Left lung (tissue), 10 donors: Measurements from ENCODE around the gene PAX2. TPM values are rescaled to one million over a fixed set of nuclear protein-coding genes. Genes with fewer than 3 reads are reported as not detected.

Source experiments
- ATAC-seq: fragments of 200-7000 bp; cut with Tn5 transposase; one replicate; pipeline ENCODE4 v1.9.1; 2020; ENCODE audit warnings: moderate library complexity
- DNase-seq, 4 donors: peaks; one replicate each; pipeline ENCODE4 v3.0.0-alpha.2; 2013 to 2020
- H3K27ac ChIP-seq, 2 donors: fragments of 200-600 bp; sonication (generic) in 1 of 2; one replicate each; pipeline versions ENCODE4 v1.5.0 to v1.8.0; 2020 to 2021
- H3K27me3 ChIP-seq, 2 donors: fragments of 200-600 bp; sonication (generic) in 1 of 2; one replicate each; pipeline versions ENCODE4 v1.5.0 to v1.8.0; 2020 to 2021
- H3K36me3 ChIP-seq, 2 donors: fragments of 200-600 bp; sonication (generic) in 1 of 2; one replicate each; pipeline versions ENCODE4 v1.5.0 to v1.8.0; 2020 to 2021
- H3K4me1 ChIP-seq, 2 donors: fragments of 200-600 bp; one replicate each; pipeline ENCODE4 v1.8.0; 2021
- H3K4me3 ChIP-seq, 2 donors: fragments of 200-600 bp; sonication (generic) in 1 of 2; one replicate each; pipeline versions ENCODE4 v1.5.0 to v1.8.0; 2020 to 2021; ENCODE audit warnings: mild to moderate bottlenecking in 1 of 2
- H3K9me3 ChIP-seq, 2 donors: fragments of 200-600 bp; sonication (generic) in 1 of 2; one replicate each; pipeline versions ENCODE4 v1.5.0 to v1.8.0; 2020 to 2021
- CTCF ChIP-seq, 2 donors: fragments of 200-600 bp; sonication (generic) in 1 of 2; IDR thresholded peaks; one replicate each; pipeline versions ENCODE4 v1.5.0 to v1.8.0; 2021; ENCODE audit warnings: antibody characterized with exemption in 2 of 2
- intact Hi-C, 2 donors: fragments of 100-400 bp; cut with DNase I; formaldehyde crosslinking; loops; one replicate each; pipeline versions ENCODE4 v1.11.2 to v1.14.2; 2022
- polyA plus RNA-seq, 6 donors: library from polyadenylated mRNA; unstranded; fragments of 120-200 nt; gene quantifications; one replicate each; pipeline ENCODE4 v1.2.1, GENCODE V29; 2013; ENCODE audit not compliant: insufficient read length in 6 of 6
- total RNA-seq, 2 donors: library from RNA; stranded (reverse); fragmentation: NEBNext Ultra II Directional; extraction: Animal tissue kit (Norgen Biotek cat#: 25700); gene quantifications; one replicate each; pipeline ENCODE4 v1.2.1, GENCODE V29; 2021
- donor health status: DM: no; HTN: yes; CAD: no.
- donor health status: DM: no; HTN: no; CAD: no.

PAX2 gene
- total and polyA plus RNA-seq, 8 donors: 0.18 to 1.2 (median 0.47) TPM; not detected in 3

- intact Hi-C loops: loop anchor here in 1 of 2 donors (10.0 kb wide), 2 partner anchors 211 to 311 kb away; no protein-coding TSS in a partner anchor
- peaks cover 0 to 37% of the 10 kb centered on the region in 2 donors for H3K27me3 ChIP-seq
- no peak overlapping the region for H3K27ac ChIP-seq
- H3K4me1 ChIP-seq: no peaks in the 10 kb centered on the region
- no peak overlapping the region for H3K4me3 ChIP-seq
- no peaks in the 10 kb centered on the region for H3K9me3 ChIP-seq
- H3K36me3 ChIP-seq: no peaks in the 10 kb centered on the region
- no peak for DNase-seq
- no peak for TF ChIP-seq CTCF (IDR thresholded peaks at IDR 0.05)
- ATAC-seq: no peak
Measured at GRCh38 chr10:100875484-100876166, 130.2 kb downstream of the PAX2 start.

GRCh38 chr10:100876585-100877460 is 131.4 kb downstream of the PAX2 start:
- ATAC-seq (no peak), DNase-seq (no peak)
- Histone ChIP-seq H3K4me1 (peaks cover 0 to 6% of the 10 kb centered on the region in 2 donors), H3K27ac (no peak overlapping the region), H3K27me3 (peaks cover 0 to 37% of the 10 kb centered on the region in 2 donors), H3K4me3 (no peak overlapping the region), H3K36me3 (no peaks in the 10 kb centered on the region), H3K9me3 (no peaks in the 10 kb centered on the region)
- no peak for TF ChIP-seq CTCF (IDR thresholded peaks at IDR 0.05)
- intact Hi-C loops: loop anchor here in 1 of 2 donors (10.0 kb wide), 2 partner anchors 212 to 312 kb away; no protein-coding TSS in a partner anchor

- no peak for ATAC-seq
- H3K36me3 ChIP-seq: no peaks in the 10 kb centered on the region
- no peaks in the 10 kb centered on the region for H3K9me3 ChIP-seq
- peaks cover 0 to 6% of the 10 kb centered on the region in 2 donors for H3K4me1 ChIP-seq
- H3K27me3 ChIP-seq: peaks cover 0 to 37% of the 10 kb centered on the region in 2 donors
- no peak for TF ChIP-seq CTCF (IDR thresholded peaks at IDR 0.05)
- no peak for DNase-seq
- no peak overlapping the region for H3K4me3 ChIP-seq
- no peak overlapping the region for H3K27ac ChIP-seq
- intact Hi-C loops: loop anchor here in 1 of 2 donors (10.0 kb wide), 2 partner anchors 213 to 313 kb away; no protein-coding TSS in a partner anchor
Measured at GRCh38 chr10:100877461-100877850, 132.1 kb downstream of the PAX2 start.

- H3K4me3 ChIP-seq: no peak overlapping the region
- H3K27ac ChIP-seq: no peak overlapping the region
- TF ChIP-seq CTCF (IDR thresholded peaks at IDR 0.05): peak; percentile 33 to 39
- H3K4me1 ChIP-seq: peaks cover 3 to 6% of the 10 kb centered on the region in 2 donors
- ATAC-seq (peak; percentile 82), DNase-seq (peak in 1 of 4 donors; percentile 83)
- no peaks in the 10 kb centered on the region for H3K9me3 ChIP-seq
- H3K27me3 ChIP-seq: peaks cover 0 to 28% of the 10 kb centered on the region in 2 donors
- intact Hi-C loops: loop anchor here in 1 of 2 donors (10.0 kb wide), 2 partner anchors 214 to 314 kb away; no protein-coding TSS in a partner anchor
- no peaks in the 10 kb centered on the region for H3K36me3 ChIP-seq
Measured at GRCh38 chr10:100878291-100878910, 133.0 kb downstream of the PAX2 start.

Other genes starting within 250 kb of the PAX2 start
- 10 to 100 TPM in 1 of 2 donors, 1 to 10 TPM in 1; 8.8 to 10.1 TPM for gene SEC31B, start 225.7 kb upstream of the PAX2 start, total RNA-seq
- 10 to 100 TPM; 17.2 to 27.6 (median 23.2) TPM for gene SEC31B, start 225.7 kb upstream of the PAX2 start, polyA plus RNA-seq
- gene NDUFB8, start 215.7 kb upstream of the PAX2 start, total RNA-seq: 100 to 1,000 TPM; 112 to 130 TPM
- 100 to 1,000 TPM; 124 to 147 (median 139) TPM for gene NDUFB8, start 215.7 kb upstream of the PAX2 start, polyA plus RNA-seq
- gene HIF1AN, start 209.6 kb upstream of the PAX2 start, total RNA-seq: 10 to 100 TPM; 37.7 to 41.5 TPM
- 10 to 100 TPM; 35.7 to 40.1 (median 37.3) TPM for gene HIF1AN, start 209.6 kb upstream of the PAX2 start, polyA plus RNA-seq
- 10 to 100 TPM; 26.4 to 35.6 TPM for gene SLF2, start 167.4 kb downstream of the PAX2 start, total RNA-seq
- 10 to 100 TPM; 54.9 to 70.7 (median 63.2) TPM for gene SLF2, start 167.4 kb downstream of the PAX2 start, polyA plus RNA-seq
- gene SEMA4G, start 223.9 kb downstream of the PAX2 start, total RNA-seq: 10 to 100 TPM in 1 of 2 donors, 1 to 10 TPM in 1; 2.7 to 18.9 TPM
- gene SEMA4G, start 223.9 kb downstream of the PAX2 start, polyA plus RNA-seq: 10 to 100 TPM; 33.4 to 44.2 (median 34.5) TPM
- gene MRPL43, start 241.9 kb downstream of the PAX2 start, total RNA-seq: 10 to 100 TPM; 55.0 to 67.9 TPM
- 100 to 1,000 TPM in 1 of 6 donors, 10 to 100 TPM in 5; 75.7 to 103 (median 86.4) TPM for gene MRPL43, start 241.9 kb downstream of the PAX2 start, polyA plus RNA-seq
- 1 to 10 TPM; 3.4 to 6.6 TPM for gene TWNK, start 242.0 kb downstream of the PAX2 start, total RNA-seq
- 10 to 100 TPM in 5 of 6 donors, 1 to 10 TPM in 1; 9.2 to 12.5 (median 10.6) TPM for gene TWNK, start 242.0 kb downstream of the PAX2 start, polyA plus RNA-seq